Lower leg skin (tissue), 3 donors: Measurements from ENCODE around the gene TBC1D19.

ENCODE experiments used
- POLR2A ChIP-seq, 2 donors: fragments of 450-650 bp; IDR thresholded peaks; one replicate each; pipeline ENCODE4 v1.6.1; 2016 to 2017; ENCODE audit warnings: antibody characterized with exemption in 2 of 2, mild to moderate bottlenecking in 1 of 2, moderate library complexity in 1 of 2
- TF ChIP-seq, protein P1 (sequence below), 3 donors: fragments of 450-650 bp; IDR thresholded peaks; one replicate each; pipeline ENCODE4 v1.5.1; 2016; ENCODE audit warnings: antibody characterized with exemption in 3 of 3, mild to moderate bottlenecking in 3 of 3, moderate library complexity in 2 of 3

DNA sequence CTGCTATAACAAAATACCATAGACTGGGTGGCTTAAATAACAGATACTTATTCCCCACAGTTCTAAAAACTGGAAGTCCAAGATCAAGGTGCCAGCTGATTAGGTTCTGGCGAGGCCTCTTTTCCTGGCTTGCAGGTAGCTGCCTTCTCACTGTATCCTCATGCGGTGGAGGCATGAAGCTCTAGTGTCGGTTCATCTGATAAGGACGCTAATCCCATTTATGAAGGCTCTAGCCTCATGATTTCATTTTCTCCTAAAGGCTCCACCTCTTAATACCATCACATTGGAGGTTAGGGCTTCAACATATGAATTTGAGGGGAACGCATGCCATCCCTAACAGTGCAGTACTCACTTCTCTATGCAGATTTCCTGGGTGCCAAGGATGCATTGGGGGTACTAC lies 218.9 kb downstream of the TBC1D19 start:
- TF ChIP-seq, protein P1, sequence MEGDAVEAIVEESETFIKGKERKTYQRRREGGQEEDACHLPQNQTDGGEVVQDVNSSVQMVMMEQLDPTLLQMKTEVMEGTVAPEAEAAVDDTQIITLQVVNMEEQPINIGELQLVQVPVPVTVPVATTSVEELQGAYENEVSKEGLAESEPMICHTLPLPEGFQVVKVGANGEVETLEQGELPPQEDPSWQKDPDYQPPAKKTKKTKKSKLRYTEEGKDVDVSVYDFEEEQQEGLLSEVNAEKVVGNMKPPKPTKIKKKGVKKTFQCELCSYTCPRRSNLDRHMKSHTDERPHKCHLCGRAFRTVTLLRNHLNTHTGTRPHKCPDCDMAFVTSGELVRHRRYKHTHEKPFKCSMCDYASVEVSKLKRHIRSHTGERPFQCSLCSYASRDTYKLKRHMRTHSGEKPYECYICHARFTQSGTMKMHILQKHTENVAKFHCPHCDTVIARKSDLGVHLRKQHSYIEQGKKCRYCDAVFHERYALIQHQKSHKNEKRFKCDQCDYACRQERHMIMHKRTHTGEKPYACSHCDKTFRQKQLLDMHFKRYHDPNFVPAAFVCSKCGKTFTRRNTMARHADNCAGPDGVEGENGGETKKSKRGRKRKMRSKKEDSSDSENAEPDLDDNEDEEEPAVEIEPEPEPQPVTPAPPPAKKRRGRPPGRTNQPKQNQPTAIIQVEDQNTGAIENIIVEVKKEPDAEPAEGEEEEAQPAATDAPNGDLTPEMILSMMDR (IDR thresholded peaks at IDR 0.05), result no peak
- TF ChIP-seq POLR2A (IDR thresholded peaks at IDR 0.05), result no peak
